ENCODE measurements around the gene ST6GALNAC6.

- TF ChIP-seq, protein P1, sequence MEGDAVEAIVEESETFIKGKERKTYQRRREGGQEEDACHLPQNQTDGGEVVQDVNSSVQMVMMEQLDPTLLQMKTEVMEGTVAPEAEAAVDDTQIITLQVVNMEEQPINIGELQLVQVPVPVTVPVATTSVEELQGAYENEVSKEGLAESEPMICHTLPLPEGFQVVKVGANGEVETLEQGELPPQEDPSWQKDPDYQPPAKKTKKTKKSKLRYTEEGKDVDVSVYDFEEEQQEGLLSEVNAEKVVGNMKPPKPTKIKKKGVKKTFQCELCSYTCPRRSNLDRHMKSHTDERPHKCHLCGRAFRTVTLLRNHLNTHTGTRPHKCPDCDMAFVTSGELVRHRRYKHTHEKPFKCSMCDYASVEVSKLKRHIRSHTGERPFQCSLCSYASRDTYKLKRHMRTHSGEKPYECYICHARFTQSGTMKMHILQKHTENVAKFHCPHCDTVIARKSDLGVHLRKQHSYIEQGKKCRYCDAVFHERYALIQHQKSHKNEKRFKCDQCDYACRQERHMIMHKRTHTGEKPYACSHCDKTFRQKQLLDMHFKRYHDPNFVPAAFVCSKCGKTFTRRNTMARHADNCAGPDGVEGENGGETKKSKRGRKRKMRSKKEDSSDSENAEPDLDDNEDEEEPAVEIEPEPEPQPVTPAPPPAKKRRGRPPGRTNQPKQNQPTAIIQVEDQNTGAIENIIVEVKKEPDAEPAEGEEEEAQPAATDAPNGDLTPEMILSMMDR (conservative IDR thresholded peaks at IDR 0.05; ENCODE audit: low read length): no peak
- no peak for TF ChIP-seq EZH2phosphoT487 (IDR thresholded peaks at IDR 0.05; ENCODE audit: borderline replicate concordance)
These were observed 29.5 kb upstream of the ST6GALNAC6 start for GRCh38 chr9:127928676-127929624.

Data from Loucy (cell line).